ENCODE data around the gene SGO1.

- TF ChIP-seq CTCF (IDR thresholded peaks at IDR 0.05) (no peak), ZFX (IDR thresholded peaks at IDR 0.05; ENCODE audit: borderline replicate concordance) (no peak)
Measured at GRCh38 chr3:20128358-20128757, 57.6 kb downstream of the SGO1 start.

All from 22Rv1 (cell line).